ENCODE data around the gene ASB10.

The ASB10 gene

GRCh38 chr7:151134743-151135524, 52.1 kb downstream of the ASB10 start:
- DNase-seq, result no peak

- no peak for DNase-seq
Observed at GRCh38 chr7:151133986-151134742, 52.9 kb downstream of the ASB10 start.

- DNase-seq, result no peak
Observed at GRCh38 chr7:151133266-151133985, 53.6 kb downstream of the ASB10 start.

GRCh38 chr7:151132461-151133205, 54.4 kb downstream of the ASB10 start:
- DNase-seq, result no peak

GRCh38 chr7:151131592-151132293, 55.3 kb downstream of the ASB10 start:
- DNase-seq, result no peak

- no peak for DNase-seq
Observed at GRCh38 chr7:151131224-151131591, 55.8 kb downstream of the ASB10 start.

GRCh38 chr7:151130741-151131157, 56.3 kb downstream of the ASB10 start:
- no peak for DNase-seq

GRCh38 chr7:151129960-151130591, 57.0 kb downstream of the ASB10 start:
- no peak for DNase-seq

GRCh38 chr7:151129117-151129959, 57.7 kb downstream of the ASB10 start:
- no peak for DNase-seq

- no peak for DNase-seq
Observed at GRCh38 chr7:151128716-151129115, 58.3 kb downstream of the ASB10 start.

- DNase-seq, result no peak
Observed at GRCh38 chr7:151128144-151128543, 58.9 kb downstream of the ASB10 start.

- DNase-seq, result no peak
Observed at GRCh38 chr7:151126491-151127137, 60.4 kb downstream of the ASB10 start.

- no peak for DNase-seq
Observed at GRCh38 chr7:151125846-151126481, 61.1 kb downstream of the ASB10 start.
